HG03460 (cell line): ENCODE results near the gene MICAL2.

ENCODE experiments used
- ATAC-seq: cut with Tn5 transposase; IDR thresholded peaks from one replicate; pipeline ENCODE4 v1.9.1; 2021; ENCODE audit not compliant: unreplicated experiment

Gene MICAL2

DNA sequence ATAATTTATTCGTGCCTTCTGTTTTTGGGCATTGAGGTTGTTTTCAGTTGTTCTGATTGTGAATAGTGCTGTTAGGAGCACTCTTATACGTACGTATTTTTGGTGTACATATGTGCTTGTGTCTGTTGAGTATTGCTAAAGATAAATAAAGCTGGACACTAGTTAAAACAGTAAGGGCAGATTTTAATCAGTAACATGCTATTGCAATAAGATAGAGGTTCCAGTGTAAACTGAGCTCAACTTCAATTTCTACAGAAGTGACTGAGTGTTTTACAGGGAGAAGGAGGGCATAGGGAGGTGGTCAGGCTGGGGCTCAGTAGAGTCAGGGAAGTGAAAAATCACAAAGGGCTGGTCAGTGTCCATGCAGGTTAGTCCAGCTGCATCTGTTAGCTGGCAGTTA, 191.0 kb downstream of the MICAL2 start:
- ATAC-seq = no peak

- no peak for ATAC-seq
Observed at GRCh38 chr11:12303421-12304149, 193.2 kb downstream of the MICAL2 start.

GRCh38 chr11:12306830-12307229, 196.4 kb downstream of the MICAL2 start:
- no peak for ATAC-seq

DNA sequence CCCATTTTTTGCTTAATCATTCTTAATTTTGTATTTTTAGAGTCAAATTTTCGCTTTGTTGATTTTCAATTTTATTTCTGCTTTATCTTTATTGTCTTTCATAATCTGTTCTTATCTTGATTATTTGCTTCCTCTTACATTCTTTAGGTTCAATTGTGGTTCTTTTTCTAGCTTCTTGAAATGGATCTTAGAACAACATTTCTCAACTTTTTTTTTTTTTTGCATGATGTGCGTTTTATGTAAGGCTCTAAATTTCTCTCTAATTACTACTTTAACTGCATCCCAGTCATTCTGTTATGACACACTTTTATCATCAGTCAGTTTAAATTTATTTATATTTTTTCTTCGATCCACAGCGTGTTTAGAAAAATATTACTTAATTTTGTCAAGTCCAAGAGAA, 201.7 kb downstream of the MICAL2 start:
- no peak for ATAC-seq
